GM21423 (cell line): Measurements from ENCODE around the gene ZNF324B.
"Not testable (repeated sequence)": the region's sequence is repeated elsewhere in the genome, so short reads cannot be mapped to it uniquely, and the experiment has no call there.

Experiments
- ATAC-seq: cut with Tn5 transposase; IDR thresholded peaks from one replicate; pipeline ENCODE4 v1.9.1; 2021; ENCODE audit warnings: mild to moderate bottlenecking, moderate library complexity; ENCODE audit not compliant: unreplicated experiment

ZNF324B gene

DNA sequence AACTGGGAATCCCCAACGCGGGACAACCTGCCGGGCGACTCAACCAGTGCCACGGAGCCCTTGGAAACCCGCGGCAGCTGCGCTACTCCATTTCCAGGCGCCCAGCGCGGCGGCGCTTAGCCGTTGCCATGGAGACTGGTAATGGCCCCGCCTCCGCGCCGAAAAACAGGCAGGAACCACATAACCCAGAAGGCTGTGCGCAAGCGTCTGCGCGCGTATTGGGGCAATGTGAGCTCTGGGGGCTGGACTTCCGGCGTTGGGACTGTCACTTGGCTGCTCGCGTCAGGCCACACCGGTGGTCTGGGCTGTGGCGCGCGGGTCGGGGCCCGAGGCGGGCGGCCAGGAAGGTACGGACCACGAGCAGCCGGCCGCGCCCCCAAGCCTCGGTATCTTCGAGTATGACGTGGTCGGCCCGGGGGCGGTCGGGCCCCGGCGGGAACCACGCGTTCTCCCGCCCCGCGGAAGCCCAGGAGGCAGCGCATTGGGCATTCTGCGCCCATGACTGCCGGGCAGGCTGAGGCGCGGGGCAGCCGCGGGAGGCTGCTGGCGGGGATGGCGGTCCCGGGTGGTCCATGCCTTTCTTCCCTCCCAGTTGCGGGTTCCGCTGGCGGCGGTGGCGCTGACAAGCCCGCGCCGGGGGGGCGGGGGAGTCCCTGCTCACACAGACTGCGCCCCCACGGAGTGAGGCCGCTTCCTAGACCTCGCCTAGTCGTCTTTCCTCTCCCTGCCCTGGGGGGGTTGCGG is at the start of gene ZNF324B:
Gene ZNF324B, plus strand, starts transcription at position 265 of the 744 bp plus-strand sequence. CDS start 2,080 bp downstream, outside the sequence.
- peak; percentile 96 for ATAC-seq

- no peak for ATAC-seq
Measured at GRCh38 chr19:58401840-58402421, 49.5 kb upstream of the ZNF324B start.

GRCh38 chr19:58403920-58404478 is 47.4 kb upstream of the ZNF324B start:
- not testable (repeated sequence) for ATAC-seq

- ATAC-seq = no peak
Measured at GRCh38 chr19:58406818-58407657, 44.4 kb upstream of the ZNF324B start.

GRCh38 chr19:58407658-58408151 is 43.7 kb upstream of the ZNF324B start:
- no peak for ATAC-seq

GRCh38 chr19:58408152-58409009 is 43.0 kb upstream of the ZNF324B start, which contains the start of gene ZNF584:
ZNF584 (plus strand) TSS chr19:58408649; CDS start chr19:58409148, 499 bp downstream.
- ATAC-seq = peak; percentile 92

DNA sequence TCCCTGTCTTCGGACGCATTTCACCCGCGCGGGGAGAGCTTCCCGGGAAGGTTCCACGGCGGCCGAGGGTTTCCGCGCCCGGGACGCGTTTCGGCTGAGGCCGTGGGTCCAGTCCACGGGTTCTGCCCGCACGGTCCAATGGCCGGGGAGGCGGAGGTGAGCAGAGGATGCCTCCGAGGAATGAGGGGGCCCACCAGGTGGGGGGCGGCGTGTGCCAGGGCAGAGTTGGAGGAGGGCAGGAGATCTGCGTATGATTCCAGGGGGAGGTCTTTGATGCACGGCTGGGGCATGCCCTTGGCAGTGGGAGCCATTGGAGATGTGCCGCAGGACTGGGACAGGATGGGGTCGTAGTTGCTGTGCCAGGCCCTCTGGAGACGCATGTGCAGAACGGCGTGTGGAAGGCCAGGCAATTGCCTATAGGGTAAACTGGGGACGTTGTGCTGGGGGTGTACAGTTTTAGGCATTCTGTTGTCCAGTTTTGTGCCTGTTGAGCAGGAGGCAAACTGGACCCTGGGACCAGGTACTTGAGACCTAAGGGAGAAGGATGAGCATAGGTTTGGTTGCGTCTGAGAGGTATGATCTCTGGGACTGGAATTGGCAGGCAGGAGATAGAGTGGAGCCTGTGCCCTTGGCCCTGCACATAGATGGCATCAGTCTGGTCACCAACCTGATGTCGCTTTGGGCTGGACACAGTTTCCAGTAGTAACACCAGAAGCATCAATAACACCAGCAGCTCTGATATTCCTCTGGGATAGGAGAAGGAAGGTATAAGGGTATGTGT is 42.2 kb upstream of the ZNF324B start:
- ATAC-seq = peak; percentile 17

GRCh38 chr19:58416604-58417003 is 34.8 kb upstream of the ZNF324B start:
- ATAC-seq = no peak

- ATAC-seq = no peak
Measured at GRCh38 chr19:58417071-58417470, 34.4 kb upstream of the ZNF324B start.

DNA sequence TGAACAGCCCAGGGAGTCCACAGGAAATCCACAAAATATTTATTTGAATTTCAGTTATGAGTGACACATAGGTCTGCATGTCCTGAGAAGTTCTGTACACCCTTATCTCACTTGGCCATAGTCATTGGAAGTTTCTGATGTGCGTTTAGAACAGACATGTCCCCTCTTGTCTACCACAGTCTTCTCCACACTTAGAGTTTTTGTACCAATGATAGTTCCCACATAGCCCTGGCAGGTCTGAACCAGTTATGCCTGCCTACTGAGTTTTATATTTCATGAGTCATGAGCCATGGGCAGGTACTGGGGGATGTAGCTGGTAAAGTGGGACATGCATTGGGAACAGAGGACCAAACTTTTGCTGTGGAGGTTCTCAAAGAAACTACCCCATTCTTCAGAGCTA is 22.8 kb upstream of the ZNF324B start:
- no peak for ATAC-seq

DNA sequence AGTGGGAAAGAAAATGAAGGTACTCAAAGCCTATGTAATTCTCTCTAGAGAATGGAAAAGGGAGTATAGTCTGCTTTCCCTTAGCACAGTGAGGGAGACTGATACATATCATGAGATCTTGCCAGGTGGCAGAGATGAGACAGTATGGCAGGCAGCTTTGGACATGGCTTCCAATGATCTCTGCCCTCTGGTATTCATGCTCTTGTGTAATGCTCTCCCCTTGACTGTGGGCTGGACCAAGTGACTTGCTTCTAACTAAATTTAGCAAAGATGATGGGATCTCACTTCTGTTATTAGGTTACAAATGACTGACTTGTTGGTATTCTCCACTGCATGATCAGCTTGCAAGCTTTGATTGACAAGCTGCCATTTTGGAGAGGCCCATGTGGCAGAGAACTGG is 21.7 kb upstream of the ZNF324B start:
- no peak for ATAC-seq

GRCh38 chr19:58434217-58434616 is 17.2 kb upstream of the ZNF324B start:
- no peak for ATAC-seq

GRCh38 chr19:58439576-58440554 is 11.6 kb upstream of the ZNF324B start, which contains the start of gene ZNF132:
ZNF132 (minus strand) TSS chr19:58440153; CDS start chr19:58439821, 332 bp downstream.
- peak; percentile 96 for ATAC-seq

GRCh38 chr19:58440556-58440955 is 10.9 kb upstream of the ZNF324B start:
- no peak for ATAC-seq

- ATAC-seq = not testable (repeated sequence)
Measured at GRCh38 chr19:58442986-58443385, 8.4 kb upstream of the ZNF324B start.

DNA sequence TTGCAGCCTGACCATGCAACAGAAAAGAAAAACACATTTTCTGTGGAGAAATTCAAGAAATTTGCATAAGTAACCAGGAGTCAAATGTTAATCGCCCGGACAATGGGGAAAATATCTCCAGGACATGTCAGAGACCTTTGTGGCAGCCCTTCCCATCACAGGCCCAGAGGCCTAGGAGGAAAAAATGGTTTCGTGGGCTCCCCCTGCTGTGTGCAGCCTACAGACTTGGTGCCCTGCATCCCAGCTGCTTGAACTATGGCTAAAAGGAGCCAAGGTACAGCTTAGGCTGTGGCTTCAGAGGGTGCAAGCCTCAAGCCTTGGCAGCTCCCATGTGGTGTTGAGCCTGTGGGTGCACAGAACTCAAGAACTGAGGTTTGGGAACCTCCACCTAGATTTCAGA is 2.6 kb upstream of the ZNF324B start:
- not testable (repeated sequence) for ATAC-seq

DNA sequence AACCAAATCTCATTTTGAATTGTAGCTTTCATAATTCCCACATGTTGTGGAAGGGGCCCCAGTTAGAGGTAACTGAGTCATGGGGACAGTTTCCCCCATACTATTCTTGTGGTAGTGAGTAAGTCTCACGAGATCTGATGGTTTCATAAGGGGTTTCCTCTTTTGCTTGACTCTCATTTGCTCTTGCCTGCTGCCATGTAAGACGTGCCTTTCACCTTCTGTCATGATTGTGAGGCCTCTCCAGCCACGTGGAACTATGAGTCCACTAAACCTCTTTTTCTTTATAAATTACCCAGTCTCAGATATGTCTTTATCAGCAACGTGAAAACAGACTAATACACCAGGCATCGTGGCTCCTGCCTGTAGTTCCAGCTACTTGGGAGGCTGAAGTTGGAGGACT is 1.4 kb upstream of the ZNF324B start:
- ATAC-seq = not testable (repeated sequence)

DNA sequence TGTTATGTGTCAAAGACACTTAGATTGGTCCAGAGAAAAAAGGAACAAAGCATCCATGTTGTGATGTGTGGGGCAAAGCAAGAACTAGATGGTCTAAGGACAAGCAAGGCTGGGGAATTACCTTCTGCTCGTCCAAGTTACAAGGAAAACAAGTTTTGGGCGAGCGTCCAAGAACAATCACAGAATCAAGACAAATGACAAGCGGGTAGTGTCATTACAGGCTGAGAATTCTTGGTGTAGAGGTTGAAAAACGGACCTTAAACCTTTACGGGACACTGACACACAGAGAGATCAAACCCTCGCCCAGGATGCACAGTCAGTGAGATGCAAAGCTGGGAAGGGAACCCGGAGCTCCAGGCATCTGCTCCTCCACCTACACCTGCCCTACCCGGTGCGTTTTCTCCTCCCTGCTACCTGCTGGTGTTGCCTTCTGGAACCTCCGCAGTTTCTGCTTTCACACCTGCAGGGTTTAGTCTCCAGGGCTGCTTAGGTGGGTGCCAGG is 515 bp upstream of the ZNF324B start:
- ATAC-seq = no peak
